ENCODE measurements around the gene SUPT16H. TPM values are rescaled to one million over a fixed set of nuclear protein-coding genes. Genes with fewer than 3 reads are reported as not detected.

SUPT16H gene
- total and polyA plus RNA-seq, 2 experiments from 2014 or later: 187 to 268 TPM

DNA sequence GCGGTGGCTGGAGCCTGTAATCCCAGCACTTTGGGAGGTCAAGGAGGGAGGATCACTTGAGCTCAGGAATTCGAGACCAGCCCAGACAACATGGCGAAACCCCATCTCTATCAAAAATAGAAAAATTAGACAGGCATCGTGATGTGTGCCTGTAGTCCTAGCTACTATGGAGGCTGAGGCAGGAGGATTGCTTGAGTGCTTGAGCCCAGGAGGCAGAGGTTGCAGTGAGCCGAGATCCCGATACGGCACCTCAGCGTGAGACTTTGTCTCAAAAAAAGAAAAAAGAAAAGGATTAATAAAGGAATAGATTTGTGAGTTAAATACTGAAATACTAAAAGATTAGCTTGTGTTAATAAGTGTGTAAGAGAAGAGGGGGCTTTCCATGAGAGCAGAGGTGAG lies 74.6 kb downstream of the SUPT16H start:
- DNase-seq (ENCODE audit: low spot score) (no peak), ATAC-seq (peak; percentile 10)
- Histone ChIP-seq H4K20me1 (replicated peaks; ENCODE audit: insufficient read depth) (no peaks in the 10 kb centered on the region), H3K4me1 (ENCODE audit: insufficient read depth) (peaks cover 25% of the 10 kb centered on the region), H3K9me2 (ENCODE audit: insufficient read depth) (no peaks in the 10 kb centered on the region), H3F3A (replicated peaks; ENCODE audit: low read depth) (no peaks in the 10 kb centered on the region), H3K36me3 (ENCODE audit: insufficient read depth) (no peaks in the 10 kb centered on the region), H3K79me2 (replicated peaks; ENCODE audit: insufficient read depth) (no peaks in the 10 kb centered on the region), H3K4me3 (peak overlapping the region; percentile 27; the same call in 1 of the 2 replicates), H3K4me2 (peak overlapping the region; percentile 31), H3K27me3 (ENCODE audit: insufficient read depth) (no peaks in the 10 kb centered on the region), H3K27ac (ENCODE audit: low read depth) (peak overlapping the region; percentile 95), H2AFZ (no peak overlapping the region)
- Mint-ChIP-seq H3K4me3 (peak overlapping the region; percentile 82), H3K4me1 (peaks cover 29% of the 10 kb centered on the region; the same call in 2 of the 3 replicates), H3K27me3 (ENCODE audit: insufficient read depth, low read depth, poor library complexity) (peaks cover 2% of the 10 kb centered on the region), H3K27ac (peak overlapping the region; percentile 98), H3K9me3 (no peaks in the 10 kb centered on the region), H3K36me3 (ENCODE audit: low read depth) (no peaks in the 10 kb centered on the region)
- TF ChIP-seq, protein P1, sequence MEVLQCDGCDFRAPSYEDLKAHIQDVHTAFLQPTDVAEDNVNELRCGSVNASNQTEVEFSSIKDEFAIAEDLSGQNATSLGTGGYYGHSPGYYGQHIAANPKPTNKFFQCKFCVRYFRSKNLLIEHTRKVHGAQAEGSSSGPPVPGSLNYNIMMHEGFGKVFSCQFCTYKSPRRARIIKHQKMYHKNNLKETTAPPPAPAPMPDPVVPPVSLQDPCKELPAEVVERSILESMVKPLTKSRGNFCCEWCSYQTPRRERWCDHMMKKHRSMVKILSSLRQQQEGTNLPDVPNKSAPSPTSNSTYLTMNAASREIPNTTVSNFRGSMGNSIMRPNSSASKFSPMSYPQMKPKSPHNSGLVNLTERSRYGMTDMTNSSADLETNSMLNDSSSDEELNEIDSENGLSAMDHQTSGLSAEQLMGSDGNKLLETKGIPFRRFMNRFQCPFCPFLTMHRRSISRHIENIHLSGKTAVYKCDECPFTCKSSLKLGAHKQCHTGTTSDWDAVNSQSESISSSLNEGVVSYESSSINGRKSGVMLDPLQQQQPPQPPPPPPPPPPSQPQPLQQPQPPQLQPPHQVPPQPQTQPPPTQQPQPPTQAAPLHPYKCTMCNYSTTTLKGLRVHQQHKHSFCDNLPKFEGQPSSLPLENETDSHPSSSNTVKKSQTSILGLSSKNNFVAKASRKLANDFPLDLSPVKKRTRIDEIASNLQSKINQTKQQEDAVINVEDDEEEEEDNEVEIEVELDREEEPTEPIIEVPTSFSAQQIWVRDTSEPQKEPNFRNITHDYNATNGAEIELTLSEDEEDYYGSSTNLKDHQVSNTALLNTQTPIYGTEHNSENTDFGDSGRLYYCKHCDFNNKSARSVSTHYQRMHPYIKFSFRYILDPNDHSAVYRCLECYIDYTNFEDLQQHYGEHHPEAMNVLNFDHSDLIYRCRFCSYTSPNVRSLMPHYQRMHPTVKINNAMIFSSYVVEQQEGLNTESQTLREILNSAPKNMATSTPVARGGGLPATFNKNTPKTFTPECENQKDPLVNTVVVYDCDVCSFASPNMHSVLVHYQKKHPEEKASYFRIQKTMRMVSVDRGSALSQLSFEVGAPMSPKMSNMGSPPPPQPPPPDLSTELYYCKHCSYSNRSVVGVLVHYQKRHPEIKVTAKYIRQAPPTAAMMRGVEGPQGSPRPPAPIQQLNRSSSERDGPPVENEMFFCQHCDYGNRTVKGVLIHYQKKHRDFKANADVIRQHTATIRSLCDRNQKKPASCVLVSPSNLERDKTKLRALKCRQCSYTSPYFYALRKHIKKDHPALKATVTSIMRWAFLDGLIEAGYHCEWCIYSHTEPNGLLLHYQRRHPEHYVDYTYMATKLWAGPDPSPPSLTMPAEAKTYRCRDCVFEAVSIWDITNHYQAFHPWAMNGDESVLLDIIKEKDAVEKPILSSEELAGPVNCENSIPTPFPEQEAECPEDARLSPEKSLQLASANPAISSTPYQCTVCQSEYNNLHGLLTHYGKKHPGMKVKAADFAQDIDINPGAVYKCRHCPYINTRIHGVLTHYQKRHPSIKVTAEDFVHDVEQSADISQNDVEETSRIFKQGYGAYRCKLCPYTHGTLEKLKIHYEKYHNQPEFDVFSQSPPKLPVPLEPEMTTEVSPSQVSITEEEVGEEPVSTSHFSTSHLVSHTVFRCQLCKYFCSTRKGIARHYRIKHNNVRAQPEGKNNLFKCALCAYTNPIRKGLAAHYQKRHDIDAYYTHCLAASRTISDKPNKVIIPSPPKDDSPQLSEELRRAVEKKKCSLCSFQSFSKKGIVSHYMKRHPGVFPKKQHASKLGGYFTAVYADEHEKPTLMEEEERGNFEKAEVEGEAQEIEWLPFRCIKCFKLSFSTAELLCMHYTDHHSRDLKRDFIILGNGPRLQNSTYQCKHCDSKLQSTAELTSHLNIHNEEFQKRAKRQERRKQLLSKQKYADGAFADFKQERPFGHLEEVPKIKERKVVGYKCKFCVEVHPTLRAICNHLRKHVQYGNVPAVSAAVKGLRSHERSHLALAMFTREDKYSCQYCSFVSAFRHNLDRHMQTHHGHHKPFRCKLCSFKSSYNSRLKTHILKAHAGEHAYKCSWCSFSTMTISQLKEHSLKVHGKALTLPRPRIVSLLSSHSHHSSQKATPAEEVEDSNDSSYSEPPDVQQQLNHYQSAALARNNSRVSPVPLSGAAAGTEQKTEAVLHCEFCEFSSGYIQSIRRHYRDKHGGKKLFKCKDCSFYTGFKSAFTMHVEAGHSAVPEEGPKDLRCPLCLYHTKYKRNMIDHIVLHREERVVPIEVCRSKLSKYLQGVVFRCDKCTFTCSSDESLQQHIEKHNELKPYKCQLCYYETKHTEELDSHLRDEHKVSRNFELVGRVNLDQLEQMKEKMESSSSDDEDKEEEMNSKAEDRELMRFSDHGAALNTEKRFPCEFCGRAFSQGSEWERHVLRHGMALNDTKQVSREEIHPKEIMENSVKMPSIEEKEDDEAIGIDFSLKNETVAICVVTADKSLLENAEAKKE (CRISPR knock-in tag; IDR thresholded peaks at IDR 0.05): no peak
- TF ChIP-seq ZNF114 (CRISPR knock-in tag; IDR thresholded peaks at IDR 0.05) (no peak), CREB1 (CRISPR knock-in tag; IDR thresholded peaks at IDR 0.05; ENCODE audit: low read depth) (no peak), ZNF331 (CRISPR knock-in tag; IDR thresholded peaks at IDR 0.05; ENCODE audit: low read depth) (no peak), EZH2 (IDR thresholded peaks at IDR 0.05; ENCODE audit: low read depth, unreplicated experiment) (no peak), JUNB (IDR thresholded peaks at IDR 0.05; ENCODE audit: unreplicated experiment) (no peak), STAT1 (IDR thresholded peaks at IDR 0.05; ENCODE audit: unreplicated experiment) (no peak), POLR2AphosphoS5 (IDR thresholded peaks at IDR 0.05; ENCODE audit: low read depth) (no peak), EZH2phosphoT487 (IDR thresholded peaks at IDR 0.05; ENCODE audit: unreplicated experiment) (no peak), NANOG (IDR thresholded peaks at IDR 0.05; ENCODE audit: borderline replicate concordance) (no peak)
- TF ChIP-seq, protein P2, sequence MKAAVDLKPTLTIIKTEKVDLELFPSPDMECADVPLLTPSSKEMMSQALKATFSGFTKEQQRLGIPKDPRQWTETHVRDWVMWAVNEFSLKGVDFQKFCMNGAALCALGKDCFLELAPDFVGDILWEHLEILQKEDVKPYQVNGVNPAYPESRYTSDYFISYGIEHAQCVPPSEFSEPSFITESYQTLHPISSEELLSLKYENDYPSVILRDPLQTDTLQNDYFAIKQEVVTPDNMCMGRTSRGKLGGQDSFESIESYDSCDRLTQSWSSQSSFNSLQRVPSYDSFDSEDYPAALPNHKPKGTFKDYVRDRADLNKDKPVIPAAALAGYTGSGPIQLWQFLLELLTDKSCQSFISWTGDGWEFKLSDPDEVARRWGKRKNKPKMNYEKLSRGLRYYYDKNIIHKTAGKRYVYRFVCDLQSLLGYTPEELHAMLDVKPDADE (IDR thresholded peaks at IDR 0.05): no peak
- TF ChIP-seq, protein P3, sequence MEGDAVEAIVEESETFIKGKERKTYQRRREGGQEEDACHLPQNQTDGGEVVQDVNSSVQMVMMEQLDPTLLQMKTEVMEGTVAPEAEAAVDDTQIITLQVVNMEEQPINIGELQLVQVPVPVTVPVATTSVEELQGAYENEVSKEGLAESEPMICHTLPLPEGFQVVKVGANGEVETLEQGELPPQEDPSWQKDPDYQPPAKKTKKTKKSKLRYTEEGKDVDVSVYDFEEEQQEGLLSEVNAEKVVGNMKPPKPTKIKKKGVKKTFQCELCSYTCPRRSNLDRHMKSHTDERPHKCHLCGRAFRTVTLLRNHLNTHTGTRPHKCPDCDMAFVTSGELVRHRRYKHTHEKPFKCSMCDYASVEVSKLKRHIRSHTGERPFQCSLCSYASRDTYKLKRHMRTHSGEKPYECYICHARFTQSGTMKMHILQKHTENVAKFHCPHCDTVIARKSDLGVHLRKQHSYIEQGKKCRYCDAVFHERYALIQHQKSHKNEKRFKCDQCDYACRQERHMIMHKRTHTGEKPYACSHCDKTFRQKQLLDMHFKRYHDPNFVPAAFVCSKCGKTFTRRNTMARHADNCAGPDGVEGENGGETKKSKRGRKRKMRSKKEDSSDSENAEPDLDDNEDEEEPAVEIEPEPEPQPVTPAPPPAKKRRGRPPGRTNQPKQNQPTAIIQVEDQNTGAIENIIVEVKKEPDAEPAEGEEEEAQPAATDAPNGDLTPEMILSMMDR (conservative IDR thresholded peaks at IDR 0.05; ENCODE audit: low read depth in 2 of 2): no peak
- TF ChIP-seq, protein P4, sequence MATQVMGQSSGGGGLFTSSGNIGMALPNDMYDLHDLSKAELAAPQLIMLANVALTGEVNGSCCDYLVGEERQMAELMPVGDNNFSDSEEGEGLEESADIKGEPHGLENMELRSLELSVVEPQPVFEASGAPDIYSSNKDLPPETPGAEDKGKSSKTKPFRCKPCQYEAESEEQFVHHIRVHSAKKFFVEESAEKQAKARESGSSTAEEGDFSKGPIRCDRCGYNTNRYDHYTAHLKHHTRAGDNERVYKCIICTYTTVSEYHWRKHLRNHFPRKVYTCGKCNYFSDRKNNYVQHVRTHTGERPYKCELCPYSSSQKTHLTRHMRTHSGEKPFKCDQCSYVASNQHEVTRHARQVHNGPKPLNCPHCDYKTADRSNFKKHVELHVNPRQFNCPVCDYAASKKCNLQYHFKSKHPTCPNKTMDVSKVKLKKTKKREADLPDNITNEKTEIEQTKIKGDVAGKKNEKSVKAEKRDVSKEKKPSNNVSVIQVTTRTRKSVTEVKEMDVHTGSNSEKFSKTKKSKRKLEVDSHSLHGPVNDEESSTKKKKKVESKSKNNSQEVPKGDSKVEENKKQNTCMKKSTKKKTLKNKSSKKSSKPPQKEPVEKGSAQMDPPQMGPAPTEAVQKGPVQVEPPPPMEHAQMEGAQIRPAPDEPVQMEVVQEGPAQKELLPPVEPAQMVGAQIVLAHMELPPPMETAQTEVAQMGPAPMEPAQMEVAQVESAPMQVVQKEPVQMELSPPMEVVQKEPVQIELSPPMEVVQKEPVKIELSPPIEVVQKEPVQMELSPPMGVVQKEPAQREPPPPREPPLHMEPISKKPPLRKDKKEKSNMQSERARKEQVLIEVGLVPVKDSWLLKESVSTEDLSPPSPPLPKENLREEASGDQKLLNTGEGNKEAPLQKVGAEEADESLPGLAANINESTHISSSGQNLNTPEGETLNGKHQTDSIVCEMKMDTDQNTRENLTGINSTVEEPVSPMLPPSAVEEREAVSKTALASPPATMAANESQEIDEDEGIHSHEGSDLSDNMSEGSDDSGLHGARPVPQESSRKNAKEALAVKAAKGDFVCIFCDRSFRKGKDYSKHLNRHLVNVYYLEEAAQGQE (IDR thresholded peaks at IDR 0.05; ENCODE audit: unreplicated experiment): no peak

Measured in GM23338 (cell line).